IPS DF 6.9 (cell line): ENCODE measurements around the gene SETDB1.
A peak's percentile ranks its signal among the peaks of the same experiment; 100 is the strongest.
"Not testable (repeated sequence)": the region's sequence is repeated elsewhere in the genome, so short reads cannot be mapped to it uniquely, and the experiment has no call there.

Experiments used
- DNase-seq: peaks from one replicate; pipeline ENCODE4 v3.0.0-alpha.2; 2013; ENCODE audit warnings: low read depth, low spot score
- H3K27ac ChIP-seq: one replicate; pipeline ENCODE4 v1.5.1; 2013; ENCODE audit warnings: low read length, control low read depth
- H3K27me3 ChIP-seq: 2 replicates; pipeline ENCODE4 v1.6.1; 2013; ENCODE audit warnings: mild to moderate bottlenecking, low read length; ENCODE audit not compliant: control insufficient read depth, insufficient read depth
- H3K36me3 ChIP-seq: 2 replicates; pipeline ENCODE4 v1.6.1; 2013; ENCODE audit warnings: low read length; ENCODE audit not compliant: control insufficient read depth, insufficient read depth
- H3K4me1 ChIP-seq: 2 replicates; pipeline ENCODE4 v1.6.1; 2013; ENCODE audit warnings: low read length; ENCODE audit not compliant: control insufficient read depth, insufficient read depth
- H3K4me3 ChIP-seq: 2 replicates; pipeline ENCODE4 v1.5.1; 2013; ENCODE audit warnings: mild to moderate bottlenecking, low read length
- H3K9me3 ChIP-seq: 2 replicates; pipeline ENCODE4 v1.6.1; 2013; ENCODE audit warnings: low read length, inconsistent platforms; ENCODE audit not compliant: control insufficient read depth, insufficient read depth
- WGBS: extraction: QIAGEN DNeasy Blood & Tissue Kit; methylation state at CpG from one replicate; pipeline ENCODE4 v1.1.7; 2013; ENCODE audit warnings: mixed read lengths, missing lambda C conversion rate; ENCODE audit not compliant: insufficient read length, insufficient coverage; 5-methylcytosine and 5-hydroxymethylcytosine counted together

The SETDB1 gene

GRCh38 chr1:150926097-150926741 is at the start of gene SETDB1:
TSS of gene SETDB1 (plus strand) at chr1:150926363. CDS start at chr1:150927715, 1,352 bp downstream.
- no peaks in the 10 kb centered on the region for H3K9me3 ChIP-seq
- DNase-seq: peak; percentile 99
- H3K36me3 ChIP-seq: peaks cover 11% of the 10 kb centered on the region; the same call in 1 of the 2 replicates
- no peaks in the 10 kb centered on the region for H3K4me1 ChIP-seq
- WGBS: no CpG with 5 or more reads among the region's 39 CpGs
- peak within 1 kb of the TSS; percentile 85 for H3K4me3 ChIP-seq
- no peak within 1 kb of the TSS for H3K27ac ChIP-seq
- H3K27me3 ChIP-seq: no peaks in the 10 kb centered on the region

GRCh38 chr1:150878931-150879330 is 47.2 kb upstream of the SETDB1 start:
- no CpG with 5 or more reads among the region's 2 CpGs for WGBS

GRCh38 chr1:150881331-150882070 is 44.7 kb upstream of the SETDB1 start:
- DNase-seq: no peak
- Histone ChIP-seq H3K36me3 (no peaks in the 10 kb centered on the region), H3K27ac (no peak overlapping the region), H3K4me1 (no peaks in the 10 kb centered on the region), H3K4me3 (no peak overlapping the region), H3K27me3 (no peaks in the 10 kb centered on the region), H3K9me3 (no peaks in the 10 kb centered on the region)
- WGBS: no CpG with 5 or more reads among the region's 2 CpGs

More at GRCh38 chr1:150878931-150879330, 47.2 kb upstream of the SETDB1 start:
- not testable (repeated sequence) for H3K27ac ChIP-seq, H3K4me3 ChIP-seq, H3K27me3 ChIP-seq, DNase-seq, H3K4me1 ChIP-seq, H3K36me3 ChIP-seq, H3K9me3 ChIP-seq

- not testable (repeated sequence) for DNase-seq, H3K36me3 ChIP-seq, H3K9me3 ChIP-seq, H3K27ac ChIP-seq, H3K4me1 ChIP-seq, H3K27me3 ChIP-seq, H3K4me3 ChIP-seq
- WGBS: no CpG with 5 or more reads among the region's 5 CpGs
These were observed 43.0 kb upstream of the SETDB1 start for GRCh38 chr1:150883121-150883520.

GRCh38 chr1:150887018-150887417 is 39.1 kb upstream of the SETDB1 start, which contains the start of gene CTXND2:
TSS of gene CTXND2 (plus strand) at chr1:150887136. CDS start at chr1:150912315, 25,179 bp downstream.
- no peaks in the 10 kb centered on the region for H3K4me1 ChIP-seq
- H3K9me3 ChIP-seq: no peaks in the 10 kb centered on the region
- WGBS: no CpG with 5 or more reads among the region's 3 CpGs
- H3K27me3 ChIP-seq: no peaks in the 10 kb centered on the region
- H3K36me3 ChIP-seq: no peaks in the 10 kb centered on the region
- no peak for DNase-seq
- no peak within 1 kb of the TSS for H3K4me3 ChIP-seq
- H3K27ac ChIP-seq: no peak within 1 kb of the TSS

- no peaks in the 10 kb centered on the region for H3K4me1 ChIP-seq
- no peaks in the 10 kb centered on the region for H3K9me3 ChIP-seq
- no peaks in the 10 kb centered on the region for H3K36me3 ChIP-seq
- no peaks in the 10 kb centered on the region for H3K27me3 ChIP-seq
- no peak for DNase-seq
- H3K27ac ChIP-seq: no peak overlapping the region
- WGBS: no CpG with 5 or more reads among the region's 8 CpGs
- H3K4me3 ChIP-seq: no peak overlapping the region
These were observed 37.4 kb upstream of the SETDB1 start for GRCh38 chr1:150888727-150889126.

GRCh38 chr1:150890033-150890416 is 36.1 kb upstream of the SETDB1 start:
- no peaks in the 10 kb centered on the region for H3K9me3 ChIP-seq
- WGBS: no CpG with 5 or more reads among the region's 1 CpG
- no peak overlapping the region for H3K27ac ChIP-seq
- no peaks in the 10 kb centered on the region for H3K36me3 ChIP-seq
- H3K27me3 ChIP-seq: no peaks in the 10 kb centered on the region
- no peak overlapping the region for H3K4me3 ChIP-seq
- no peaks in the 10 kb centered on the region for H3K4me1 ChIP-seq
- DNase-seq: no peak

- no peaks in the 10 kb centered on the region for H3K9me3 ChIP-seq
- no peaks in the 10 kb centered on the region for H3K36me3 ChIP-seq
- H3K4me1 ChIP-seq: no peaks in the 10 kb centered on the region
- no peak for DNase-seq
- no peak overlapping the region for H3K4me3 ChIP-seq
- WGBS: no CpG with 5 or more reads among the region's 3 CpGs
- no peak overlapping the region for H3K27ac ChIP-seq
- no peaks in the 10 kb centered on the region for H3K27me3 ChIP-seq
These were observed 32.7 kb upstream of the SETDB1 start for GRCh38 chr1:150893336-150893913.

GRCh38 chr1:150895618-150896017 is 30.5 kb upstream of the SETDB1 start:
- Histone ChIP-seq H3K27me3 (no peaks in the 10 kb centered on the region), H3K4me1 (no peaks in the 10 kb centered on the region), H3K9me3 (no peaks in the 10 kb centered on the region), H3K4me3 (no peak overlapping the region), H3K27ac (no peak overlapping the region), H3K36me3 (no peaks in the 10 kb centered on the region)
- no peak for DNase-seq
- WGBS: no CpG with 5 or more reads among the region's 4 CpGs

GRCh38 chr1:150899795-150900194 is 26.4 kb upstream of the SETDB1 start:
- H3K36me3 ChIP-seq, DNase-seq, H3K4me3 ChIP-seq, H3K27me3 ChIP-seq, H3K9me3 ChIP-seq, H3K27ac ChIP-seq, H3K4me1 ChIP-seq: not testable (repeated sequence)
- no CpG with 5 or more reads among the region's 8 CpGs for WGBS
